CD4-positive, alpha-beta T cell (primary cell): ENCODE data around the gene SLC5A1. TPM values are rescaled to one million over a fixed set of nuclear protein-coding genes. Genes with fewer than 3 reads are reported as not detected.

Experiments used
- ATAC-seq: fragments of 200-7000 bp; cut with Tn5 transposase; one replicate; pipeline ENCODE4 v1.10.0; 2022; ENCODE audit warnings: mild to moderate bottlenecking; ENCODE audit not compliant: poor library complexity
- CTCF ChIA-PET: fragments of 350-600 bp; sonication (Branson Sonifier 250); formaldehyde crosslinking; loops from one replicate; lab custom pipeline; 2021; ENCODE audit warnings: antibody characterized with exemption, inconsistent platforms; lab: Charles Lee
- POLR2A ChIA-PET: fragments of 350-600 bp; sonication (Branson Sonifier 250); formaldehyde crosslinking; loops from one replicate; lab custom pipeline; 2021; ENCODE audit warnings: antibody characterized with exemption, inconsistent platforms; lab: Charles Lee
- DNase-seq, 14 experiments: peaks; one replicate each; pipeline ENCODE4 v3.0.0-alpha.2; 2013 to 2020; ENCODE audit warnings: mixed read lengths in 2 of 14
- H3K27ac ChIP-seq, 2 donors: one replicate each; pipeline versions ENCODE4 v1.5.1 to v1.7.0; 2013; ENCODE audit warnings: low read length in 2 of 2, low read depth in 1 of 2, mild to moderate bottlenecking in 1 of 2
- H3K27me3 ChIP-seq, 2 experiments: 1 replicate in 1 of 2; 2 replicates in 1 of 2; pipeline versions ENCODE4 v1.6.1 to v1.7.0; 2013; ENCODE audit warnings: low read length in 2 of 2, control low read depth in 1 of 2, mild to moderate bottlenecking in 1 of 2, moderate library complexity in 1 of 2; ENCODE audit not compliant: insufficient read depth in 2 of 2, control insufficient read depth in 1 of 2
- H3K36me3 ChIP-seq: one replicate; pipeline ENCODE4 v1.6.1; 2013; ENCODE audit warnings: low read length, control low read depth; ENCODE audit not compliant: insufficient read depth
- H3K4me1 ChIP-seq: one replicate; pipeline ENCODE4 v1.6.1; 2013; ENCODE audit warnings: low read length, control low read depth; ENCODE audit not compliant: insufficient read depth
- H3K4me3 ChIP-seq: one replicate; pipeline ENCODE4 v1.5.1; 2013; ENCODE audit warnings: mild to moderate bottlenecking, low read length, moderate library complexity
- H3K9me3 ChIP-seq, 2 experiments: 1 replicate in 1 of 2; 2 replicates in 1 of 2; pipeline versions ENCODE4 v1.6.1 to v1.7.0; 2013; ENCODE audit warnings: low read length in 2 of 2, mild to moderate bottlenecking in 2 of 2, control low read depth in 1 of 2, moderate library complexity in 1 of 2; ENCODE audit not compliant: control insufficient read depth in 1 of 2, insufficient read depth in 1 of 2
- H3K27ac Mint-ChIP-seq: one replicate; pipeline ENCODE4 v1.8.0; 2020; ENCODE audit warnings: mixed read lengths
- H3K27me3 Mint-ChIP-seq: one replicate; pipeline ENCODE4 v1.8.0; 2021; ENCODE audit warnings: mixed read lengths
- H3K36me3 Mint-ChIP-seq: one replicate; pipeline ENCODE4 v1.8.0; 2021; ENCODE audit warnings: low read depth, mixed read lengths
- H3K4me1 Mint-ChIP-seq: one replicate; pipeline ENCODE4 v1.8.0; 2021; ENCODE audit warnings: low read depth, mixed read lengths
- H3K4me3 Mint-ChIP-seq: one replicate; pipeline ENCODE4 v1.8.0; 2020; ENCODE audit warnings: mild to moderate bottlenecking, mixed read lengths
- H3K9me3 Mint-ChIP-seq: one replicate; pipeline ENCODE4 v1.8.0; 2020; ENCODE audit warnings: mixed read lengths
- intact Hi-C, 2 experiments: fragments of 100-400 bp; cut with DNase I in 1 of 2; cut with micrococcal nuclease in 1 of 2; formaldehyde crosslinking; loops; one replicate each; pipeline versions ENCODE4 v1.15.1 to v1.9.0; 2023 to 2025; cut with DNase I, micrococcal nuclease
- polyA plus RNA-seq, 2 donors: library from polyadenylated mRNA; unstranded; fragments of 120-200 nt; gene quantifications; one replicate each; pipeline ENCODE4 v1.2.1, GENCODE V29; 2013
- total RNA-seq, 174 experiments: library from RNA in 2 of 174; stranded (reverse) in 2 of 174; gene quantifications; one replicate each; pipeline ENCODE4 v1.2.3 and lab custom pipeline; 2021 to 2026
- TF ChIP-seq, protein P1 (sequence below): fragments of 200-600 bp; IDR thresholded peaks from one replicate; pipeline ENCODE4 v1.8.0; 2022; ENCODE audit warnings: antibody characterized with exemption, mild to moderate bottlenecking

SLC5A1 gene
- total RNA-seq (not detected), total RNA-seq (lab: John Stamatoyannopoulos, UW) (0 to 0.11 (median 0) reads per million in 172 experiments)
- polyA plus RNA-seq (2013, experiment 1 of 2) = not detected
- polyA plus RNA-seq (2013, experiment 2 of 2) = 0.05 TPM

DNA sequence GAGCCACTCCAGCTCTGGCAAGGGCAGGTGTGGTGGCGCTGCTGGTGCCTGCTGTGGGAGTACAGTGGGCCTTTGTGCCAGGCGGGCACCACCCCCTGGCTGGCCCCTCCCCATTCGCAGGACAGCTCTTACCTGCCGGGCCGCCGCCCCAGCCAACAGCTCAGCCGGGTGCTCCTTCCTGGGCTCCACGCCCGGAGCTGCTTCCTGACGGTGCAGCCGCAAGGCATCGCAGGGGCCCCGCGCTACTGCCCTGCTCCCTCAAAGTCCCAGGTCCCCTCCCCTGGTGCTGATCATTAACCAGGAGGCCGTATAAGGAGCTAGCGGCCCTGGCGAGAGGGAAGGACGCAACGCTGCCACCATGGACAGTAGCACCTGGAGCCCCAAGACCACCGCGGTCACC, at the start of gene SLC5A1:
SLC5A1 (plus strand) TSS at position 338 of the 400 bp plus-strand sequence; CDS start at position 359, 21 bp downstream.
- no peak for ATAC-seq
- TF ChIP-seq, protein P1, sequence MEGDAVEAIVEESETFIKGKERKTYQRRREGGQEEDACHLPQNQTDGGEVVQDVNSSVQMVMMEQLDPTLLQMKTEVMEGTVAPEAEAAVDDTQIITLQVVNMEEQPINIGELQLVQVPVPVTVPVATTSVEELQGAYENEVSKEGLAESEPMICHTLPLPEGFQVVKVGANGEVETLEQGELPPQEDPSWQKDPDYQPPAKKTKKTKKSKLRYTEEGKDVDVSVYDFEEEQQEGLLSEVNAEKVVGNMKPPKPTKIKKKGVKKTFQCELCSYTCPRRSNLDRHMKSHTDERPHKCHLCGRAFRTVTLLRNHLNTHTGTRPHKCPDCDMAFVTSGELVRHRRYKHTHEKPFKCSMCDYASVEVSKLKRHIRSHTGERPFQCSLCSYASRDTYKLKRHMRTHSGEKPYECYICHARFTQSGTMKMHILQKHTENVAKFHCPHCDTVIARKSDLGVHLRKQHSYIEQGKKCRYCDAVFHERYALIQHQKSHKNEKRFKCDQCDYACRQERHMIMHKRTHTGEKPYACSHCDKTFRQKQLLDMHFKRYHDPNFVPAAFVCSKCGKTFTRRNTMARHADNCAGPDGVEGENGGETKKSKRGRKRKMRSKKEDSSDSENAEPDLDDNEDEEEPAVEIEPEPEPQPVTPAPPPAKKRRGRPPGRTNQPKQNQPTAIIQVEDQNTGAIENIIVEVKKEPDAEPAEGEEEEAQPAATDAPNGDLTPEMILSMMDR = no peak
- POLR2A ChIA-PET = no interaction called here

DNA sequence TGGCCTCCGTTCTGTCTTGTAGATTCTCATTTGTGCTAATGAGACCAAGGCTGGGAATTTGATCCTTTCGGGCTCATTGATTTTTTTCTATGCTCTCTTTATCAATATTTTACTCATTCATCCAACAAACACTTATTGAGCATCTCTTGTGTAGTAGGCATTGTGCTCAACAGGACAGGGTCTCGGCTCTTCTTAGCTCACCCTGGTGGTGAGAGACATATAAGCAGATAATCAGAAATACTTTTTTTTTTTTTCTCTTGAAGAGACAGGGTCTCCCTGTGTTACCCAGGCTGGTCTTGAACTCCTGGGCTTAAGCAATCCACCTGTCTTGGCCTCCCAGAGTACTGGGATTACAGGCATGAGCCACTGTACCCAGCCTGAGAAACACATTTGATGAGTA, 48.0 kb upstream of the SLC5A1 start:
- Mint-ChIP-seq H3K9me3 (no peaks in the 10 kb centered on the region), H3K4me3 (no peak overlapping the region), H3K27ac (no peak overlapping the region), H3K36me3 (no peaks in the 10 kb centered on the region), H3K27me3 (peaks cover 3% of the 10 kb centered on the region), H3K4me1 (peaks cover under 1% of the 10 kb centered on the region)
- ATAC-seq (no peak), DNase-seq (no peak)
- ChIA-PET POLR2A (no interaction called here), CTCF (no interaction called here)
- TF ChIP-seq, protein P1 = no peak
- Histone ChIP-seq H3K9me3 (no peaks in the 10 kb centered on the region), H3K27me3 (peaks cover 0 to 3% of the 10 kb centered on the region in 2 experiments), H3K36me3 (no peaks in the 10 kb centered on the region), H3K4me1 (no peaks in the 10 kb centered on the region), H3K27ac (no peak overlapping the region), H3K4me3 (no peak overlapping the region)
- intact Hi-C loops = no loop called here

More for the DNA sequence above, at the start of gene SLC5A1:
- DNase-seq = no peak
- intact Hi-C loops = loop anchor here in 1 of 2 experiments (10.0 kb wide), 1 partner anchor 62 kb away; no protein-coding TSS in a partner anchor
- CTCF ChIA-PET = no interaction called here
- Mint-ChIP-seq H3K36me3 (no peaks in the 10 kb centered on the region), H3K4me1 (no peaks in the 10 kb centered on the region), H3K9me3 (no peaks in the 10 kb centered on the region), H3K27me3 (peaks cover 78% of the 10 kb centered on the region), H3K27ac (no peak within 1 kb of the TSS), H3K4me3 (no peak within 1 kb of the TSS)
- Histone ChIP-seq H3K4me1 (no peaks in the 10 kb centered on the region), H3K27ac (no peak within 1 kb of the TSS), H3K27me3 (peaks cover 24 to 38% of the 10 kb centered on the region in 2 experiments), H3K4me3 (no peak within 1 kb of the TSS), H3K9me3 (no peaks in the 10 kb centered on the region), H3K36me3 (no peaks in the 10 kb centered on the region)

DNA sequence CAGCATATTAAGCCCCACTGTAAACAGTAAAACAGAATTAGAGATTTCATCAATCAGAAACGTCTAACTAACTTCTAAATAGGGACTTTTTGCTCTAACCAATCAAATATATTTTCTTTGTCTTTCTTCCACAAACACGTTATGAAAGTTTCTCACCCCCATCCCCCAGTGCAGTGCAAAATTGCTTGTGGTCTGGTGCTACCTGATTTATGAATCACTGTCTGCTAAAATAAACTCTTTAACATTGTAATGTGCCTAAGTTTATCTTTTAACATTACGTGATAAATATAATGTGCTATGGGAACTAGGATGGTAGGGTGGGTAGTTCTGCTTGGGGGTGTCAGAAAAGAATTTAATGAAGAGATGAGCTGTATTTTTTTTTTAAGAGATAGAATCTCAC, 47.3 kb upstream of the SLC5A1 start:
- Mint-ChIP-seq H3K36me3 (no peaks in the 10 kb centered on the region), H3K9me3 (no peaks in the 10 kb centered on the region), H3K4me3 (no peak overlapping the region), H3K27me3 (peaks cover 3% of the 10 kb centered on the region), H3K27ac (no peak overlapping the region), H3K4me1 (peaks cover 4% of the 10 kb centered on the region)
- ATAC-seq (no peak), DNase-seq (no peak)
- CTCF ChIA-PET = no interaction called here
- Histone ChIP-seq H3K4me1 (no peaks in the 10 kb centered on the region), H3K4me3 (no peak overlapping the region), H3K9me3 (no peaks in the 10 kb centered on the region), H3K36me3 (no peaks in the 10 kb centered on the region), H3K27ac (no peak overlapping the region), H3K27me3 (no peaks in the 10 kb centered on the region)
- POLR2A ChIA-PET = no interaction called here
- intact Hi-C loops = no loop called here
- TF ChIP-seq, protein P1 = no peak
